Cardiac septum (tissue), 1 donor: ENCODE measurements around the gene MYO1D. TPM values are rescaled to one million over a fixed set of nuclear protein-coding genes. Genes with fewer than 3 reads are reported as not detected.

Experiments used
- DNase-seq: peaks from one replicate; pipeline ENCODE4 v3.0.0-alpha.2; 2020; ENCODE audit warnings: low spot score
- intact Hi-C: fragments of 100-400 bp; cut with DNase I; formaldehyde crosslinking; loops from one replicate; pipeline ENCODE4 v1.14.0; 2022
- total RNA-seq: library from RNA; stranded (reverse); fragmentation: NEBNext Ultra II Directional; extraction: Animal tissue kit (Norgen Biotek cat#: 25700); gene quantifications from one replicate; pipeline ENCODE4 v1.2.1, GENCODE V29; 2021
- donor health status: DM: no; HTN: no; CAD: no.

MYO1D gene
- total RNA-seq, 1 donor from 2014 or later: 18.9 TPM

GRCh38 chr17:32801193-32801592 lies 75.7 kb downstream of the MYO1D start:
- intact Hi-C loops: loop anchor here (5.0 kb wide), 1 partner anchor 51 kb away; no protein-coding TSS in a partner anchor
- DNase-seq: no peak

- no peak for DNase-seq
- intact Hi-C loops: no loop called here
These were observed 78.0 kb downstream of the MYO1D start for GRCh38 chr17:32798938-32799337.

- no peak for DNase-seq
- intact Hi-C loops: no loop called here
These were observed 81.5 kb downstream of the MYO1D start for GRCh38 chr17:32795339-32795979.

- intact Hi-C loops: no loop called here
- no peak for DNase-seq
These were observed 82.2 kb downstream of the MYO1D start for GRCh38 chr17:32794533-32795246.

GRCh38 chr17:32793841-32794240 lies 83.1 kb downstream of the MYO1D start:
- no peak for DNase-seq
- intact Hi-C loops: no loop called here

GRCh38 chr17:32792207-32792606 lies 84.7 kb downstream of the MYO1D start:
- DNase-seq: no peak
- intact Hi-C loops: no loop called here

GRCh38 chr17:32786169-32786568 lies 90.8 kb downstream of the MYO1D start:
- intact Hi-C loops: no loop called here

GRCh38 chr17:32784113-32784512 lies 92.8 kb downstream of the MYO1D start:
- intact Hi-C loops: loop anchor here (2.0 kb wide), 1 partner anchor 127 kb away; no protein-coding TSS in a partner anchor
- DNase-seq: no peak

More at GRCh38 chr17:32786169-32786568, 90.8 kb downstream of the MYO1D start:
- no peak for DNase-seq

GRCh38 chr17:32783602-32784001 lies 93.3 kb downstream of the MYO1D start:
- DNase-seq: no peak
- intact Hi-C loops: loop anchor here (1.0 to 2.0 kb wide), 2 partner anchors 94 to 127 kb away; partner anchors contain the start of gene MYO1D

- intact Hi-C loops: no loop called here
- no peak for DNase-seq
These were observed 96.2 kb downstream of the MYO1D start for GRCh38 chr17:32780721-32781120.

- no peak for DNase-seq
- intact Hi-C loops: no loop called here
These were observed 99.0 kb downstream of the MYO1D start for GRCh38 chr17:32777922-32778321.

GRCh38 chr17:32777436-32777835 lies 99.5 kb downstream of the MYO1D start:
- no peak for DNase-seq
- intact Hi-C loops: no loop called here

GRCh38 chr17:32774695-32775084 lies 102.2 kb downstream of the MYO1D start:
- no peak for DNase-seq
- intact Hi-C loops: no loop called here

- no peak for DNase-seq
- intact Hi-C loops: no loop called here
These were observed 102.8 kb downstream of the MYO1D start for GRCh38 chr17:32773856-32774694.

- DNase-seq: no peak
- intact Hi-C loops: no loop called here
These were observed 104.4 kb downstream of the MYO1D start for GRCh38 chr17:32772453-32773025.

- intact Hi-C loops: no loop called here
- no peak for DNase-seq
These were observed 105.5 kb downstream of the MYO1D start for GRCh38 chr17:32771396-32771795.

- intact Hi-C loops: no loop called here
- DNase-seq: no peak
These were observed 107.1 kb downstream of the MYO1D start for GRCh38 chr17:32769846-32770245.

- intact Hi-C loops: no loop called here
These were observed 113.0 kb downstream of the MYO1D start for GRCh38 chr17:32763855-32764439.

GRCh38 chr17:32759476-32759875 lies 117.4 kb downstream of the MYO1D start:
- DNase-seq: no peak
- intact Hi-C loops: loop anchor here (5.0 kb wide), 1 partner anchor 297 kb away; no protein-coding TSS in a partner anchor

More at GRCh38 chr17:32763855-32764439, 113.0 kb downstream of the MYO1D start:
- no peak for DNase-seq
